Measurements from ENCODE around the gene UCMA.

UCMA gene

DNA sequence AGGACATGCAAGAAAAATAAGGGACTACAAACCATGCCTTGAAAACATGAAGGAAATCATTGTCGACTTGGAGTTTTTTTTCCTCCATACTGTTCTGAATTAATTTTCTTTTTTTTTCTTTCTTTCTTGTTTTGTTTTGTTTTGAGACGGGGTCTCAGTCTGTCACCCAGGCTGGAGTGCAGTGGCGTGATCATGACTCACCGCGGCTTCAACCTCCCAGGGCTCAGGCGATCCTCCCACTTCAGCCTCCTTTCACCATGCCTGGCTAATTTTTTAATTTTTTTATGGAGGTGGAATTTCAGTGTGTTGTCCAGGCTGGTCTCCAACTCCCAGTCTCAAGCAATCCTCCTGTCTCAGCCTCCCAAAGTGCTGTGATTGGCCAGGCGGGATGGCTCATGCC is 11.6 kb downstream of the UCMA start:
- no peak for DNase-seq
- no peaks in the 10 kb centered on the region for H3K4me1 Mint-ChIP-seq
- no peaks in the 10 kb centered on the region for H3K27me3 Mint-ChIP-seq
- H3K27ac Mint-ChIP-seq: no peak overlapping the region
- no peaks in the 10 kb centered on the region for H3K36me3 Mint-ChIP-seq
- H3K9me3 Mint-ChIP-seq: no peaks in the 10 kb centered on the region
- H3K4me3 Mint-ChIP-seq: no peak overlapping the region
- ATAC-seq (replicated peaks): no peak

DNA sequence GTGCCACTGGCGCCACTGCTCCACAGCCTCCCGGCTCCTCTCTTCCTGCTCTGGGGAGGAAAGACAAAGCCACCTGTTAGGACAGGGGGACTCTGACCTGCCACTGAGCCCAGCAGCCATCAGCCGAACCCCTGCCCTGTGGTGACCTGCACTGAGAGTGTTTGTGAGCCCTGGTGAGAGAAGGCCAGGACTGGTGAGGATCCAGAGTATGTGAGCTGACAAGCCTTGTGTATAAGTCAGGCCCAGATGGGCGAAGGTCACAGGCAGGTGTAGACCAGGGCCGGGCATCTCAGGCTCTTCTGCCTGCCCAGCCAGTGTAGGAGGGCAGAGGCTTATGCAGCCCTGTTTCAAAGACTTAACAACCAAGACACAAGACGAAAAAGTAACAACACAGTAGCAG is 12.0 kb downstream of the UCMA start:
- H3K4me3 Mint-ChIP-seq: no peak overlapping the region
- no peak overlapping the region for H3K27ac Mint-ChIP-seq
- DNase-seq (no peak), ATAC-seq (replicated peaks) (no peak)
- H3K36me3 Mint-ChIP-seq: no peaks in the 10 kb centered on the region
- no peaks in the 10 kb centered on the region for H3K27me3 Mint-ChIP-seq
- no peaks in the 10 kb centered on the region for H3K9me3 Mint-ChIP-seq
- no peaks in the 10 kb centered on the region for H3K4me1 Mint-ChIP-seq

DNA sequence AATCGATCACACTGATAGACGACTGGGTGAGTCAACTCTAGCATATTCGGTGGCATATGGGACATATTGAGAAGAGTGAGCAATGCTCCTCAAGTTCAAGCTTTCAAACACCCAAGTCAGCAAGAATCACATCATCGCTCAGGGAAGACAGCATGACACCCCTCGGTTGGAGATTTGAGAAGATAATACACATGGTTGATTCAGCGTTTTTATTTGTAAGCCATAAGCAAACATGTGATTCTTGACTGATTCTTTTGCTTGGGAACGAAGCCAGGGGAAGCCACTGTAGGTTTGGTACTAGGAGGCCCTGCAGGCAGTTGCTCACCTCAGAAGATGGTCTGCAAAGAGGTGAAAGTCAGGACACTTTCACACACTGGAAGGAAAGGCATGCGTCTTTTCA is 12.6 kb downstream of the UCMA start:
- DNase-seq: no peak
- H3K27ac Mint-ChIP-seq: no peak overlapping the region
- H3K4me3 Mint-ChIP-seq: no peak overlapping the region
- ATAC-seq (replicated peaks): no peak
- no peaks in the 10 kb centered on the region for H3K9me3 Mint-ChIP-seq
- H3K4me1 Mint-ChIP-seq: no peaks in the 10 kb centered on the region
- H3K36me3 Mint-ChIP-seq: no peaks in the 10 kb centered on the region
- H3K27me3 Mint-ChIP-seq: no peaks in the 10 kb centered on the region

DNA sequence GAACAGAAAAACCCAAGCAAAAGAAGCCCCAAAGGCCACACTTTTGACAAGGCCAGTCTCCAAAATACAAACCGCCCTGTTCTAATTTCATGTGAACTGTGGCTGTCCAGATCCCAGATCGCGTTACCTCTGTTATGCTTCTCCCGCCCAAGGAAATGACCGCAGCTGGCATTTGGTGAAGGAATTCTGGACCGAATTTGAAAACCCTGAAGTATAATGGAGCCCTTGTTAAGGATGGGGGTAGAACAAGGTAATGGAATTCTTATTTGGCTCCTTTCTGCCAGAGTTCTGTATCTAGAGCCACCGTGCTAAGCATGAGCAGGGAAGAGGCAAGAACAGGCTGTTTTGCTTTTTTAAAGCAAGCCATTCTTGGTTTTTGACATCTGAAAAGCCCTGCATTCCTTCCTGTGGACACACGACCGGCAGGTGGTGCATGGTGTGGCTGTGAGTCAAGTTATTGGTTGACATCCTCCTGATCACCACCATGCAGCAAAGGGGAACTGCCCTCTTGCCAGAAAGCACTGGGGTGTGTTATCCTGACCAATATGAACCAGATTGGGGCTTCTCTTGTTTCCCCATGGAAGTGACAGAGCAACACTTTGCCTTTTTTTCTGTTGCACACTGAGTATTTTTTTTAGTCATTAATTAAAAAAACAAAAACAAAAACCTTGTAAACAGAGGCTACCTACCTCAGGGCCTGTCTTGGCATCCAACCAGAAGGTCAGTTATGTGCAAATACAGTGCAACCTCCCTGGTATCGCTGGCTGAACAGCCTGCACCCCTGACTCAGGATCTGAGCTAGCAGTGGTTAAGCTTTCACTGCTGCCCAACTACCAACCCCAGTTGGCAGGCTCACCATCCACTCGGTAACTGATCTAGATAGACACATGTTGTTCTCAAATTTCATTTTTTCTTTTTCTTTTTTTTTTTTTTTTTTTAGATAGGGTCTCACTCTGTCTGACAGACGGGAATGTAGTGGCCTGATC is 14.2 kb downstream of the UCMA start:
- no peaks in the 10 kb centered on the region for H3K4me1 Mint-ChIP-seq
- ATAC-seq (replicated peaks): peak; percentile 47 to 84
- H3K36me3 Mint-ChIP-seq: no peaks in the 10 kb centered on the region

DNA sequence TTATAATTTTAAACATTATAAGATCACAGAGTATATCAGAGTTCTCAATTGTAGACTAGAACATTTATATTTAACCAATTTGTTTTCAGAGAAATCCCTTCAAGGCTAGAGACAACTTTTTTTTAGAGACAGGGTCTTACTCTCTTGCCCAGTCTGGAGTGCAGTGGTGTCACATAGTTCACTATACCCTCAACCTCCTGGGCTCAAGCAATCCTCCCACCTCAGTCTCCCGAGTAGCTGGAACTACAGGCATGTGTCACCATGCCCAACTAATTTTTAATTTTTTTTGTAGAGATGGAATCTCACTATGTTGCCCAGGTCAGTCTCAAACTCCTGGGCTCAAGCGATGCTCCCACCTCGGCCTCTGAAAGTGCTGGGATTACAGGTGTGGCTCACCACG is 15.3 kb downstream of the UCMA start:
- ATAC-seq (replicated peaks) (no peak), DNase-seq (no peak)
- H3K27me3 Mint-ChIP-seq: no peaks in the 10 kb centered on the region
- H3K36me3 Mint-ChIP-seq: no peaks in the 10 kb centered on the region
- H3K4me3 Mint-ChIP-seq: no peak overlapping the region
- no peaks in the 10 kb centered on the region for H3K4me1 Mint-ChIP-seq
- no peak overlapping the region for H3K27ac Mint-ChIP-seq
- no peaks in the 10 kb centered on the region for H3K9me3 Mint-ChIP-seq

More for the DNA sequence above, 14.2 kb downstream of the UCMA start:
- Mint-ChIP-seq H3K9me3 (no peaks in the 10 kb centered on the region), H3K27me3 (no peaks in the 10 kb centered on the region), H3K4me3 (no peak overlapping the region), H3K27ac (no peak overlapping the region)
- no peak for DNase-seq

DNA sequence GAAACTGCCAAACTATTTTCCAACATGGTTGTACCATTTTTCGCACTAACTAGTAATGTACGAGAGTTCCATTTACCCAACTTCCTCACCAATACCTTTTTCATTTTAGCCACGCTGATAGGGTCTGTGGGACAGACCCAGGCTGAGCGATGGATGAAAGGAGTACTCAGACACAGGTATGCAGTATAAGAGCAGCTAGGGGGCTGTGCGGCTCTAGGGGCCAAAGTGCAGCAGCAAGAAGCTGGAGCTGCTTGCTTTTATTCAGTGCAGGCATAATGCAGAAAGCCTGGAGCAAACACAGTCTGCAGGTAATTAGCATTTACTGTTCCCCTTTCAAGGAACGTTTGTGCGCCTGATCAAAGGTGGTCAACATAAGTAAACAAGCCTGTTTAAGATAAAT is 21.0 kb downstream of the UCMA start:
- ATAC-seq (replicated peaks) (no peak), DNase-seq (no peak)
- no peak overlapping the region for H3K4me3 Mint-ChIP-seq
- H3K27ac Mint-ChIP-seq: no peak overlapping the region
- no peaks in the 10 kb centered on the region for H3K9me3 Mint-ChIP-seq
- no peaks in the 10 kb centered on the region for H3K27me3 Mint-ChIP-seq
- H3K4me1 Mint-ChIP-seq: no peaks in the 10 kb centered on the region
- H3K36me3 Mint-ChIP-seq: peaks cover 0 to 3% of the 10 kb centered on the region in 2 donors

DNA sequence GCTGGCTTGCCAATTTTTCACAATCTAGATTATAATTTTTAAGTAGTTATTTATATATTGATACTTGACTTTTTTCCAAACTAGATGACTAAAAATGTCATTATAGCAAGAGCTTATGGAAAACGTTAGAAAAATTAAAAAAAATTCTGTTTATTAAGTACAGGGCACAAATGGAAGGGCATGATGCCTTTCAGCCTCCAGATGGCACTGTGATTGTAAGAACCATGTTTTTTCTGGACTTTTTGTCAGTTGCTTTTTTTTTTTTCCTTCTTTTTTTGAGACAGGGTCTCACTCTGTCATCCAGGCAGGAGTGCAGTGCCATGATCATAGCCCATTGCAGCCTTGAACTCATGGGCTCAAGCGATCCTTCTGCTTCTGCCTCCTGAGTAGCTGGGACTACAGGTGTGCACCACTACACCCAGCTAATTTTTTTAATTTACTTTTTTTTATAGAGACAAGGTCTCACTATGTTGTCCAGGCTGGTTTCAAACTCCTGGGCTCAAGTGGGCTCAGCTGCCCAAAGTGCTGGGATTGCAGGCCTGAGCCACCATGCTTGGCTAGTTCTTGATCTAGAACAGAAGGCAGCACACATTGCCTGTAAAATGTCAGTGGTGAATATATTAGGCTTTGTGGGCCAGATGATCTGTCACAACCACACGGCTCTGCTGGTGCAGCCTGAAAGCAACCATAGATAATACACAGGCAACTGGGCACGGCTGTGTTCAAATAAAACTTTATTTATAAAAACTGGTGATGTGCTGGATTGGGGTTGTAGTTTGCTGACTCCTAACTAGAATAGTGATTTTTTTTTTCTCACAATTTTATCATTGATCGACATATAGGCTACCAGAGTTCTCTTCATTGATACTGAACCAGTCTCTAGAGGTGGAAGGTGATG is 27.4 kb downstream of the UCMA start:
- H3K4me3 Mint-ChIP-seq: no peak overlapping the region
- H3K27me3 Mint-ChIP-seq: no peaks in the 10 kb centered on the region
- DNase-seq (no peak), ATAC-seq (replicated peaks) (no peak)
- H3K27ac Mint-ChIP-seq: no peak overlapping the region
- H3K4me1 Mint-ChIP-seq: no peaks in the 10 kb centered on the region
- H3K9me3 Mint-ChIP-seq: peaks cover 2 to 3% of the 10 kb centered on the region in 2 donors
- H3K36me3 Mint-ChIP-seq: peaks cover 7 to 20% of the 10 kb centered on the region in 2 donors

DNA sequence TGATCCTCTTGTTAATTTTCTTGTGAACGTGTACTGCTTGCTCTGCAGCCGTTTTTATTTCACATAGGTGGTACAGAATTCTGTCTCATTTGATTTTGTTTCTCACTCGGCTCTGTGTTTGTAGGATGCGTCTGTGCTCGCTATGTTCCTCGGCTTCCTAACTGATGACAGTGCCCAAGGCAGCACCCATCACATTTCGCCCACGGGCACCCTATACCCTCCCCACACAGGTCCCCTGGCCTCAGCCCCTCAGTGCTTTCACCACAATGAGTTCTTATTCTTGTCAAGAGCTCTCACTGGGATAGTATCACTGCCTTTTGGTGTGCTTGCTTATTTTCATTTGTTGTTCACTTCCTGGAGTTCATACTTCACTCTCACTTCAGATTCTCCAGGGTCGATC is 28.1 kb downstream of the UCMA start:
- Mint-ChIP-seq H3K9me3 (peaks cover 2 to 3% of the 10 kb centered on the region in 2 donors), H3K4me3 (no peak overlapping the region), H3K36me3 (peaks cover 7 to 20% of the 10 kb centered on the region in 2 donors), H3K27ac (no peak overlapping the region), H3K27me3 (no peaks in the 10 kb centered on the region), H3K4me1 (no peaks in the 10 kb centered on the region)
- no peak for DNase-seq
- ATAC-seq (replicated peaks): no peak

DNA sequence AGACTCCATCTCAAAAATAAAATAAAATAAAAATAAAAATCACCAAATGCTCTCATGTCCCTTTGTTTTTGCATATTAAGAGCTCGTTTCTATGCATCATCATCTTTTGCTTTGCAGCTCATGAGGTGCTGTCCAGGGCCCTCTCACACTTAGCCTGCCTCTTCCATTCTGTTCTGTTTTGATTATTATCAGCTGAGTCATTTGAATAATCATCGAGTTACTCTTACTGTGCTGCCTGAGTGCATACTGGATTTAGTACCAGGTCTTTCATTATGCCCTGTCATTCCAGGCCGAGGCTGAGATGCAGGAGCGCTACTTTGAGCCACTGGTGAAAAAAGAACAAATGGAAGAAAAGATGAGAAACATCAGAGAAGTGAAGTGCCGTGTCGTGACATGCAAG is 33.0 kb downstream of the UCMA start:
- H3K27ac Mint-ChIP-seq: no peak overlapping the region
- no peaks in the 10 kb centered on the region for H3K4me1 Mint-ChIP-seq
- H3K9me3 Mint-ChIP-seq: no peaks in the 10 kb centered on the region
- peaks cover 5 to 11% of the 10 kb centered on the region in 2 donors for H3K36me3 Mint-ChIP-seq
- DNase-seq: no peak
- no peak for ATAC-seq (replicated peaks)
- H3K27me3 Mint-ChIP-seq: no peaks in the 10 kb centered on the region
- no peak overlapping the region for H3K4me3 Mint-ChIP-seq

DNA sequence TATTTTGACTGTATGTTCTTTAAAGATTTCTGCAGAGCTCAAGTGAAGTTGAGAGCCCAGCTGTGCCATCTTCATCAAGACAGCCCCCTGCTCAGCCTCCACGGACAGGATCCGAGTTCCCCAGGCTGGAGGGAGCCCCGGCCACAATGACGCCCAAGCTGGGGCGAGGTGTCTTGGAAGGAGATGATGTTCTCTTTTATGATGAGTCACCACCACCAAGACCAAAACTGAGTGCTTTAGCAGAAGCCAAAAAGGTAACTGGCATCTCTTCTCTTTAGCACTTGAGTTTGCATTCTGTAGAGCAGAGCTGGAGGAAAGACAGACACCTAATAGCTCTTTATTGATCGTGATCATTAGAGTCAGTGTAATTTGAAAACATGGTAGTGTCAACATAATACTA is 39.2 kb downstream of the UCMA start:
- Mint-ChIP-seq H3K9me3 (no peaks in the 10 kb centered on the region), H3K27me3 (no peaks in the 10 kb centered on the region), H3K4me3 (no peak overlapping the region), H3K27ac (no peak overlapping the region), H3K36me3 (peaks cover 0 to 9% of the 10 kb centered on the region in 2 donors), H3K4me1 (no peaks in the 10 kb centered on the region)
- ATAC-seq (replicated peaks): no peak
- DNase-seq: no peak

DNA sequence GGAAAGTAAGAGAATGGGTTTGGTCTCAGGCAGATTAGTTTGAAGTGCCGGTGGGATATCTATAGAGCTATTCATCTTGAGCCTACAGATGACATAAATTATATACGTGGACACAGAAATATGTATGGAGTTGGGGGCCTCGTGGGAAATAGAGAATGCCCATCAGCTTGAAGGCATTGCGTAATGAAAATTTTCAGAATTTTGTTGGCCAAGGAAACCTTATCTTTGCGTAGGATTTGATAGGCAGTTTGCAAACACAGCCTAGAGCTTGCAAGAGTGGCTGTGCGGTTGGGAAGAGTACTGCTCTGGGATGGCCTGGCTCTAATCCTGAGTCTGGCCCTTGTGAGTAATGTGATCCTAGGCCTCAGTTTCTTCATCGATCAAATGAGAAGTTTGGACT is 40.5 kb downstream of the UCMA start:
- peaks cover 0 to 7% of the 10 kb centered on the region in 2 donors for H3K36me3 Mint-ChIP-seq
- ATAC-seq (replicated peaks) (no peak), DNase-seq (no peak)
- no peak overlapping the region for H3K4me3 Mint-ChIP-seq
- no peaks in the 10 kb centered on the region for H3K9me3 Mint-ChIP-seq
- H3K4me1 Mint-ChIP-seq: no peaks in the 10 kb centered on the region
- no peaks in the 10 kb centered on the region for H3K27me3 Mint-ChIP-seq
- H3K27ac Mint-ChIP-seq: no peak overlapping the region

DNA sequence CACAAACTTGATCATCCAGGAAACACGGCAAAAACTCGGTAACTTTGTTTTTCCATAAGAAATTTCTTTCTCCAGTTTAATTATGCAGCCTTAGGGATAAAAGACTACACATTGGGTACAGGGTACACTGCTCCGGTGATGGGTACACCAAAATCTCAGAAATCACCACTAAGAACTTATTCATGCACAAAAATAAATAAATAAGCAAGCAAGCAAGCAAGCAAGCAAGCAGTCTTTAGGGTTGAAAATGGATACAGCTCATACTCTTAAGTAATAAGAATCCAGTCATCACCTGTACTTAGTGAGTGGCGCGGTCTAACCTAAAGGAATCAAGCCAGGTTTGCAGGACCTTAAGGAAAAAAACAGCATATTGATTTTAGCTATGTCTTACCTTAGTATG is 42.8 kb downstream of the UCMA start:
- no peak for ATAC-seq (replicated peaks)
- Mint-ChIP-seq H3K27ac (no peak overlapping the region), H3K27me3 (no peaks in the 10 kb centered on the region), H3K4me1 (no peaks in the 10 kb centered on the region), H3K9me3 (peaks cover 3 to 4% of the 10 kb centered on the region in 2 donors), H3K36me3 (peaks cover 13 to 14% of the 10 kb centered on the region in 2 donors), H3K4me3 (no peak overlapping the region)
- DNase-seq: no peak

DNA sequence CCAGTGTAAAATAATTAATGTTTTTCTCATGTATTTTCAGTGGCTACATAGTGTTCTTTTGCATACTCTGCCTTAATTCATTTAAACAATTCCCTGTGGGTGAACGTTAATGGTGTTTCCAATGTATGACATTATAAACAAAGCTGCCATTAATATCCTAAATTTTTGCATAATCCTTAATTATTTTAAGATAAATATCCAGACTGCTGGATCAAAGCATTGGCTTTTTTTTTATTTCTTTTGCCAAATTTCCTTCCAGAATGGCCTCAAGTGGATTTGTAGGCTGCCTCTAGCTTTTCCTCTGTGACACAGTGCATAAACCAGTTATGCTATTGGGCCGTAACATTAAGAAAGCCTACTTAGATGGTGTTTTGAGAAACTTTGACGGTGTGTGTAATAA is 43.4 kb downstream of the UCMA start:
- H3K36me3 Mint-ChIP-seq: peaks cover 13 to 20% of the 10 kb centered on the region in 2 donors
- H3K27ac Mint-ChIP-seq: no peak overlapping the region

DNA sequence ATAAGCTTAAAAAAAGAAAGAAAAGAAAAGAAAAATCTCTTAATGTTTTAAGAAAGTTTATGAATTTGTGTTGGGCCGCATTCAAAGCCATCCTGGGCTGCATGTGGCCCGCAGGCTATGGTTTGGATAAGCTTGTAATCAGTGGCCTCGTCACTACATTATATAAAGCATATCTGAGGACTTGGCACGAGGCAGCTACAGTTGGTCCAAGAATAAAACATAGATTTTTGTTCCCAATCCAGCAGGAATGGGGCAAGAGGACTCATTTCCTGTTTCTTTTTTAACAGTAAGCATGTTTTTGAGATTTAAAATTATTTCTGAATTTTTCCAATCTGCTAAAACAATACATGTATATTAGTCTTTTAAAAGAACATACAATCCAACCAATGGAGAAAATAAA is 44.2 kb downstream of the UCMA start:
- Mint-ChIP-seq H3K36me3 (peaks cover 14 to 21% of the 10 kb centered on the region in 2 donors), H3K4me1 (no peaks in the 10 kb centered on the region), H3K27ac (no peak overlapping the region), H3K9me3 (peaks cover 3 to 4% of the 10 kb centered on the region in 2 donors), H3K27me3 (no peaks in the 10 kb centered on the region), H3K4me3 (no peak overlapping the region)
- DNase-seq (no peak), ATAC-seq (replicated peaks) (no peak)

More for the DNA sequence above, 43.4 kb downstream of the UCMA start:
- Mint-ChIP-seq H3K4me3 (no peak overlapping the region), H3K27me3 (no peaks in the 10 kb centered on the region), H3K9me3 (peaks cover 3 to 4% of the 10 kb centered on the region in 2 donors), H3K4me1 (no peaks in the 10 kb centered on the region)
- DNase-seq (no peak), ATAC-seq (replicated peaks) (no peak)
